K562 (cell line): ENCODE data around the gene ZFHX2.

ENCODE experiments used
- EZH2 ChIP-seq: IDR thresholded peaks from 2 replicates; pipeline ENCODE4 v1.6.1; 2012; ENCODE audit warnings: low read depth, mild to moderate bottlenecking, inconsistent platforms, low read length, borderline replicate concordance
- HDAC6 ChIP-seq: IDR thresholded peaks from 2 replicates; pipeline ENCODE4 v1.6.1; 2012; ENCODE audit warnings: low read depth, mild to moderate bottlenecking, control low read depth, inconsistent platforms, low read length, moderate library complexity
- HNRNPH1 ChIP-seq: fragments of 200-400 bp; formaldehyde crosslinking; optimal IDR thresholded peaks from 2 replicates; pipeline ENCODE3; 2017; ENCODE audit warnings: low read depth, mild to moderate bottlenecking, low read length, moderate library complexity
- RAD21 ChIP-seq, 2 experiments: fragments of 250-450 bp in 1 of 2; fragments of 450-650 bp in 1 of 2; sonication (Bioruptor Pico) in 1 of 2; formaldehyde crosslinking in 1 of 2; IDR thresholded peaks in 1 of 2; conservative IDR thresholded peaks in 1 of 2; 2 replicates each; pipeline versions ENCODE4 v1.4.0 to v1.8.0; 2020 to 2022; ENCODE audit warnings: mild to moderate bottlenecking in 2 of 2, moderate library complexity in 1 of 2
- RCOR1 ChIP-seq, 2 experiments: IDR thresholded peaks; 2 replicates each; pipeline ENCODE4 v1.6.1; 2012; ENCODE audit warnings: low read depth in 2 of 2, low read length in 2 of 2, borderline replicate concordance in 1 of 2, improper control_type of control experiment in 1 of 2
- RHOXF2B ChIP-seq: fragments of 250-450 bp; sonication (Bioruptor Pico); conservative IDR thresholded peaks from 2 replicates; pipeline ENCODE4 v1.5.1; 2021
- TF ChIP-seq, protein P1 (sequence below), 3 experiments: IDR thresholded peaks in 2 of 3; conservative IDR thresholded peaks in 1 of 3; 2 replicates each; pipeline ENCODE4 v1.5.1; 2011 to 2012; ENCODE audit warnings: low read length in 3 of 3, mild to moderate bottlenecking in 3 of 3, control low read depth in 2 of 3, improper control_type of control experiment in 1 of 3, inconsistent platforms in 1 of 3, low read depth in 1 of 3, mixed read lengths in 1 of 3, moderate library complexity in 1 of 3; ENCODE audit not compliant: insufficient read depth in 2 of 3

DNA sequence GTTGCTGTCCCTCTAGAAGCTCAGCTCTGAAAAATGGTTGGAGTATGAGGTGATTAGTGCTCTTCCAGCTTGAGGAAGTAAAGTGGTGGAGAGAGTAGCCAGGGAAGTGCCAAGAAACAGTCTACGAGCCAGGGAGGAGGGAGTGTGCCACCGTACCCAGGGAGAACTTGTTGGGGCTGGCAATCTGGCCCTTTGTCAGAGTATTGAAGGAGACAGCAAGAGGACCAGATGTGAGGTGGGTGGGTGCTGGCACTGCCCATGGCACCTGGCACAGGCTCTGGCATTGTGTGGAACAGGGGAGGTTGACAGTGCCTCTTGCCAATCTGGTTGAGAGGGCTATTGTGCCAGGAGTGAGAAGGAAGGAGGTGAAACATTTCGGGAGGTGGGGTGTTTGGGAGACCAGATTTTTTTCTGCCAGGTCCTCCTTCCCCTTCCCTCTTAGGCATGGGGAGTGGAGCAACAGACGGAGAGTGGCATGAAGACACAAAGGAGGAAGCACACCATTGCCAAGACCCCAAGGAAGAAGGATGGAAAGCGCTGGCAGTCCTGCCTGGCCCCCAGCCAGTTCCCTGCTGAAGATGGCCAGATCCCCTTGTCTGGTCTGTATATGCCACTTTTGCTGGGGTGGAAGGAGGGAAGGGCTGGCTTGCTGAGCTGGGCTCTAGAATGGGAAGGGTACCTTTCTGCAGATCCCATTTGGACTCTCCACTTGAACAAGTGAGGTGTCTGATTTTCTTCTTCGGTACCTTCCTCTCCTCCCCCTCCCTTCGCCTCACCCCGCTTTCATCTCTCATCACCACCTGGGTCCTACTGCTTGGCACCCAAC, 37.5 kb downstream of the ZFHX2 start:
- TF ChIP-seq, protein P1, sequence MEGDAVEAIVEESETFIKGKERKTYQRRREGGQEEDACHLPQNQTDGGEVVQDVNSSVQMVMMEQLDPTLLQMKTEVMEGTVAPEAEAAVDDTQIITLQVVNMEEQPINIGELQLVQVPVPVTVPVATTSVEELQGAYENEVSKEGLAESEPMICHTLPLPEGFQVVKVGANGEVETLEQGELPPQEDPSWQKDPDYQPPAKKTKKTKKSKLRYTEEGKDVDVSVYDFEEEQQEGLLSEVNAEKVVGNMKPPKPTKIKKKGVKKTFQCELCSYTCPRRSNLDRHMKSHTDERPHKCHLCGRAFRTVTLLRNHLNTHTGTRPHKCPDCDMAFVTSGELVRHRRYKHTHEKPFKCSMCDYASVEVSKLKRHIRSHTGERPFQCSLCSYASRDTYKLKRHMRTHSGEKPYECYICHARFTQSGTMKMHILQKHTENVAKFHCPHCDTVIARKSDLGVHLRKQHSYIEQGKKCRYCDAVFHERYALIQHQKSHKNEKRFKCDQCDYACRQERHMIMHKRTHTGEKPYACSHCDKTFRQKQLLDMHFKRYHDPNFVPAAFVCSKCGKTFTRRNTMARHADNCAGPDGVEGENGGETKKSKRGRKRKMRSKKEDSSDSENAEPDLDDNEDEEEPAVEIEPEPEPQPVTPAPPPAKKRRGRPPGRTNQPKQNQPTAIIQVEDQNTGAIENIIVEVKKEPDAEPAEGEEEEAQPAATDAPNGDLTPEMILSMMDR (IDR thresholded peaks at IDR 0.05 in 2 of 3, conservative IDR thresholded peaks at IDR 0.05 in 1 of 3; ENCODE audit: insufficient read depth in 2 of 3, low read depth in 1 of 3, low read length in 3 of 3) = no peak
- TF ChIP-seq EZH2 (no peak), RCOR1 (IDR thresholded peaks at IDR 0.05; ENCODE audit: borderline replicate concordance in 1 of 2, low read depth in 2 of 2, low read length in 2 of 2) (no peak), RHOXF2B (no peak), HDAC6 (no peak), RAD21 (CRISPR knock-in tag; conservative IDR thresholded peaks at IDR 0.05 in 1 of 2, IDR thresholded peaks at IDR 0.05 in 1 of 2) (no peak), HNRNPH1 (no peak)
